Skeletal muscle satellite cell (primary cell): ENCODE data around the gene ZNHIT3.

Experiments
- H3K27me3 ChIP-seq: 2 replicates; pipeline ENCODE4 v1.7.0; 2013; ENCODE audit warnings: low read length; ENCODE audit not compliant: control insufficient read depth, insufficient read depth
- H3K36me3 ChIP-seq: 2 replicates; pipeline ENCODE4 v1.7.0; 2013; ENCODE audit warnings: mild to moderate bottlenecking, control low read depth, low read length; ENCODE audit not compliant: insufficient read depth
- H3K4me1 ChIP-seq: 2 replicates; pipeline ENCODE4 v1.7.0; 2013; ENCODE audit warnings: low read length; ENCODE audit not compliant: control insufficient read depth, insufficient read depth
- H3K4me2 ChIP-seq: 2 replicates; pipeline ENCODE4 v1.7.0; 2013; ENCODE audit warnings: mild to moderate bottlenecking, low read length
- H3K4me3 ChIP-seq: 2 replicates; pipeline ENCODE4 v1.7.0; 2013; ENCODE audit warnings: low read length
- H3K9ac ChIP-seq: 2 replicates; pipeline ENCODE4 v1.7.0; 2013; ENCODE audit warnings: mild to moderate bottlenecking, low read depth, low read length, moderate library complexity
- H3K9me3 ChIP-seq: replicated peaks from 2 replicates; pipeline ENCODE4 v1.7.0; 2013; ENCODE audit warnings: mild to moderate bottlenecking, control low read depth, low read length

The ZNHIT3 gene

GRCh38 chr17:36485805-36486203 is 677 bp upstream of the ZNHIT3 start:
- Histone ChIP-seq H3K9me3 (no peaks in the 10 kb centered on the region), H3K4me3 (peak overlapping the region; percentile 89), H3K36me3 (no peaks in the 10 kb centered on the region), H3K4me1 (peaks cover 17% of the 10 kb centered on the region), H3K27me3 (peaks cover 12% of the 10 kb centered on the region), H3K4me2 (peak overlapping the region; percentile 88), H3K9ac (peak overlapping the region; percentile 78)

DNA sequence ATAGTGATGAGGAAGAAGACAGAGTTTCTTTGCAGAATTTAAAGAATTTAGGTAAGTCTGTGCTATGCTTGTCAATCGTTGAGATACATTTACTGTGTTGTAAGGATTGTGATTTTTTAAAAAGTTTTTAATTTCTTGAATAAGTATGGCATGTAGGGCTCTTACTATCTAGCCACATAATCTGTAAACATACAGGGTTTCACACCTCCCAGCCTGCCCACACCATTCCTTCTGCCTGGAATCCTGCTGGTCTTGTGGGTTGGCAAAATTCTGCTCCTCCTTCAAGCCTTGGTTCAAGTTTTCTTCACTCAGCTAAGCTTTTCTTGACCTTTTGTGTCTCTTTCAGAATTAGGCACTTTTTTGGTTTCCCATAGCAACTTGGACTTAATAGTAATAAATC is 7.5 kb downstream of the ZNHIT3 start:
- Histone ChIP-seq H3K27me3 (no peaks in the 10 kb centered on the region), H3K4me1 (peaks cover 5% of the 10 kb centered on the region), H3K9ac (no peak overlapping the region), H3K4me2 (no peak overlapping the region), H3K9me3 (no peaks in the 10 kb centered on the region), H3K4me3 (no peak overlapping the region), H3K36me3 (peaks cover 63% of the 10 kb centered on the region)

- Histone ChIP-seq H3K4me1 (peaks cover 5% of the 10 kb centered on the region), H3K27me3 (no peaks in the 10 kb centered on the region), H3K4me3 (no peak overlapping the region), H3K9ac (no peak overlapping the region), H3K9me3 (no peaks in the 10 kb centered on the region), H3K36me3 (peaks cover 65% of the 10 kb centered on the region), H3K4me2 (no peak overlapping the region)
Observed at GRCh38 chr17:36494674-36495073, 8.2 kb downstream of the ZNHIT3 start.

- Histone ChIP-seq H3K9ac (no peak overlapping the region), H3K4me1 (peaks cover 5% of the 10 kb centered on the region), H3K27me3 (no peaks in the 10 kb centered on the region), H3K36me3 (peaks cover 65% of the 10 kb centered on the region), H3K4me3 (no peak overlapping the region), H3K4me2 (no peak overlapping the region), H3K9me3 (no peaks in the 10 kb centered on the region)
Observed at GRCh38 chr17:36495076-36495578, 8.6 kb downstream of the ZNHIT3 start.

GRCh38 chr17:36496018-36496789 is 9.7 kb downstream of the ZNHIT3 start:
- no peak overlapping the region for H3K4me3 ChIP-seq
- H3K9me3 ChIP-seq = no peaks in the 10 kb centered on the region
- peaks cover 5% of the 10 kb centered on the region for H3K4me1 ChIP-seq
- peaks cover 74% of the 10 kb centered on the region for H3K36me3 ChIP-seq
- no peak overlapping the region for H3K9ac ChIP-seq
- no peak overlapping the region for H3K4me2 ChIP-seq
- H3K27me3 ChIP-seq = no peaks in the 10 kb centered on the region

DNA sequence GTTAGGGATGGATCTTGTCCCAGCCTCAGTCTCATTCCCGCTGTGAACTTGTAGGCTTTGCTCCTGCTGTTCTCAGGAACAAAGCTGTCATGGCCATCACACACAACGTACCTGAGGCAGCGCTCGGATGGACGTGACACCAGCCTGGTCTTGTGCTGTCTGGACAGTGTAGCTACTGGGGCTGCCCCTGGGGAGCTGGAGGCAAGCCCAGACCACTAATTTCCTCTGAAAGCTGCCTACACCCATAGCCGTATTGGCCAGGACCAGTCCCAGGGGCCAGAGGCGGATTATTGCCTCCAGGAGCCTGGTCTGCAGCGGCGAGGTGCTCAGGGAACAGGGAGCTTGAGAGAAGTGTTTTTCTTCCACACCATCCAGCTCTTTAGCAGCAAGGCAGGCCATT is 11.7 kb downstream of the ZNHIT3 start:
- Histone ChIP-seq H3K9me3 (no peaks in the 10 kb centered on the region), H3K4me2 (no peak overlapping the region), H3K27me3 (no peaks in the 10 kb centered on the region), H3K4me1 (peaks cover 5% of the 10 kb centered on the region), H3K36me3 (peaks cover 73% of the 10 kb centered on the region), H3K4me3 (no peak overlapping the region), H3K9ac (no peak overlapping the region)

- H3K4me1 ChIP-seq = peaks cover 5% of the 10 kb centered on the region
- no peak overlapping the region for H3K9ac ChIP-seq
- no peaks in the 10 kb centered on the region for H3K9me3 ChIP-seq
- peaks cover 70% of the 10 kb centered on the region for H3K36me3 ChIP-seq
- H3K27me3 ChIP-seq = no peaks in the 10 kb centered on the region
- no peak overlapping the region for H3K4me2 ChIP-seq
- no peak overlapping the region for H3K4me3 ChIP-seq
Observed at GRCh38 chr17:36498560-36499300, 12.2 kb downstream of the ZNHIT3 start.

- no peak overlapping the region for H3K4me3 ChIP-seq
- no peaks in the 10 kb centered on the region for H3K9me3 ChIP-seq
- H3K4me2 ChIP-seq = no peak overlapping the region
- no peak overlapping the region for H3K9ac ChIP-seq
- H3K4me1 ChIP-seq = peaks cover 5% of the 10 kb centered on the region
- H3K36me3 ChIP-seq = peaks cover 69% of the 10 kb centered on the region
- H3K27me3 ChIP-seq = no peaks in the 10 kb centered on the region
Observed at GRCh38 chr17:36500745-36501225, 14.3 kb downstream of the ZNHIT3 start.

- H3K4me2 ChIP-seq = no peak overlapping the region
- no peak overlapping the region for H3K4me3 ChIP-seq
Observed at GRCh38 chr17:36501351-36501750, 14.9 kb downstream of the ZNHIT3 start.

GRCh38 chr17:36501963-36502362 is 15.5 kb downstream of the ZNHIT3 start:
- no peaks in the 10 kb centered on the region for H3K9me3 ChIP-seq
- no peaks in the 10 kb centered on the region for H3K4me1 ChIP-seq
- H3K9ac ChIP-seq = no peak overlapping the region
- peaks cover 69% of the 10 kb centered on the region for H3K36me3 ChIP-seq
- H3K4me3 ChIP-seq = no peak overlapping the region
- H3K27me3 ChIP-seq = no peaks in the 10 kb centered on the region
- H3K4me2 ChIP-seq = no peak overlapping the region

More at GRCh38 chr17:36501351-36501750, 14.9 kb downstream of the ZNHIT3 start:
- Histone ChIP-seq H3K4me1 (peaks cover 5% of the 10 kb centered on the region), H3K27me3 (no peaks in the 10 kb centered on the region), H3K9ac (no peak overlapping the region), H3K9me3 (no peaks in the 10 kb centered on the region), H3K36me3 (peaks cover 69% of the 10 kb centered on the region)

- Histone ChIP-seq H3K4me2 (no peak overlapping the region), H3K9me3 (no peaks in the 10 kb centered on the region), H3K27me3 (no peaks in the 10 kb centered on the region), H3K4me3 (no peak overlapping the region), H3K4me1 (no peaks in the 10 kb centered on the region), H3K9ac (no peak overlapping the region), H3K36me3 (peaks cover 65% of the 10 kb centered on the region)
Observed at GRCh38 chr17:36503456-36504155, 17.1 kb downstream of the ZNHIT3 start.
